Keratinocyte (primary cell): ENCODE measurements around the gene HS3ST3A1. TPM values are rescaled to one million over a fixed set of nuclear protein-coding genes. Genes with fewer than 3 reads are reported as not detected.

ENCODE experiments used
- DNase-seq: peaks from one replicate; pipeline ENCODE4 v3.0.0-alpha.2; 2011; ENCODE audit warnings: low read depth, missing footprints, low spot score
- FAIRE-seq: peaks from 2 replicates; lab custom pipeline; 2011; peaks lifted over from hg19 to GRCh38; lab: Jason Lieb, UNC
- H2AFZ ChIP-seq: 2 replicates; pipeline ENCODE4 v1.6.0; 2012; ENCODE audit warnings: low read length, control low read depth, inconsistent platforms; ENCODE audit not compliant: control insufficient read depth
- H3K27ac ChIP-seq: 2 replicates; pipeline ENCODE4 v1.5.1; 2011; ENCODE audit warnings: low read length; ENCODE audit not compliant: control insufficient read depth, insufficient read depth
- H3K27me3 ChIP-seq: 3 replicates; pipeline ENCODE4 v1.6.0; 2011; ENCODE audit warnings: low read length; ENCODE audit not compliant: control insufficient read depth, insufficient read depth; ENCODE audit errors: extremely low read depth
- H3K36me3 ChIP-seq, 2 experiments: 2 replicates in 1 of 2; 3 replicates in 1 of 2; pipeline ENCODE4 v1.5.1; 2011; ENCODE audit warnings: low read length in 2 of 2, mild to moderate bottlenecking in 1 of 2; ENCODE audit not compliant: control insufficient read depth in 2 of 2, insufficient read depth in 2 of 2; ENCODE audit errors: extremely low read depth in 1 of 2
- H3K4me1 ChIP-seq: 3 replicates; pipeline ENCODE4 v1.5.1; 2011; ENCODE audit warnings: low read length; ENCODE audit not compliant: control insufficient read depth, insufficient read depth; ENCODE audit errors: extremely low read depth
- H3K4me2 ChIP-seq: 3 replicates; pipeline ENCODE4 v1.6.0; 2011; ENCODE audit warnings: low read depth, low read length; ENCODE audit not compliant: control insufficient read depth, insufficient read depth; ENCODE audit errors: extremely low read depth
- H3K4me3 ChIP-seq, 3 experiments: fragments of 200-600 bp in 1 of 3; sonication (generic) in 1 of 3; 2 replicates in 2 of 3; 3 replicates in 1 of 3; pipeline ENCODE4 v1.5.1; 2011 to 2016; ENCODE audit warnings: low read length in 3 of 3, mild to moderate bottlenecking in 3 of 3, control low read depth in 2 of 3, inconsistent platforms in 1 of 3, low read depth in 1 of 3, mixed read lengths in 1 of 3, mixed run types in 1 of 3, moderate library complexity in 1 of 3; ENCODE audit not compliant: control insufficient read depth in 2 of 3, insufficient read depth in 2 of 3; ENCODE audit errors: extremely low read depth in 1 of 3
- H3K79me2 ChIP-seq: 2 replicates; pipeline ENCODE4 v1.6.0; 2012; ENCODE audit warnings: low read length; ENCODE audit not compliant: control insufficient read depth, insufficient read depth
- H3K9ac ChIP-seq: 3 replicates; pipeline ENCODE4 v1.6.0; 2011; ENCODE audit warnings: low read length; ENCODE audit not compliant: control insufficient read depth, insufficient read depth; ENCODE audit errors: extremely low read depth
- H3K9me1 ChIP-seq: 3 replicates; pipeline ENCODE4 v1.6.0; 2011; ENCODE audit warnings: low read length; ENCODE audit not compliant: control insufficient read depth, insufficient read depth; ENCODE audit errors: extremely low read depth
- H3K9me3 ChIP-seq: 2 replicates; pipeline ENCODE4 v1.5.1; 2012; ENCODE audit warnings: low read depth, low read length; ENCODE audit not compliant: control insufficient read depth
- H4K20me1 ChIP-seq: 3 replicates; pipeline ENCODE4 v1.6.0; 2011; ENCODE audit warnings: low read length; ENCODE audit not compliant: control insufficient read depth, insufficient read depth; ENCODE audit errors: extremely low read depth
- EZH2 ChIP-seq: IDR thresholded peaks from one replicate; pipeline ENCODE4 v1.6.1; 2012; ENCODE audit warnings: inconsistent platforms, mild to moderate bottlenecking, low read length, moderate library complexity
- dilution Hi-C: fragments of 300-500 bp; cut with MboI; formaldehyde crosslinking; loops from one replicate; pipeline ENCODE4 v1.7.0; 2020; ENCODE audit warnings: low sequenced_read_pairs; ENCODE audit not compliant: extremely low pct_ligation_motif_present
- polyA plus RNA-seq, 5 experiments: library from polyadenylated mRNA; depleted of rRNA in 3 of 5; stranded (reverse) in 3 of 5; stranded (forward) in 1 of 5; unstranded in 1 of 5; fragments of >200 nt; gene quantifications; 1 replicate in 1 of 5; 2 replicates in 3 of 5; 3 replicates in 1 of 5; pipeline versions ENCODE4 v1.2.1 to v1.2.3, GENCODE V29; 2011 to 2012; ENCODE audit warnings: missing spikeins in 2 of 5, low read depth in 1 of 5, low replicate concordance in 1 of 5
- TF ChIP-seq, protein P1 (sequence below), 3 experiments: IDR thresholded peaks in 1 of 3; conservative IDR thresholded peaks in 1 of 3; optimal IDR thresholded peaks in 1 of 3; 2 replicates in 2 of 3; 3 replicates in 1 of 3; pipeline versions ENCODE3 to v1.5.1; 2011; ENCODE audit warnings: low read length in 3 of 3, mild to moderate bottlenecking in 3 of 3, moderate library complexity in 2 of 3, control low read depth in 1 of 3, inconsistent platforms in 1 of 3; ENCODE audit not compliant: insufficient read depth in 2 of 3; ENCODE audit errors: extremely low read depth in 1 of 3

The HS3ST3A1 gene
- polyA plus RNA-seq, 1 donor (not counting 4 experiments of a cell fraction or from before 2014, with no cell fraction given) = 0.04 TPM

DNA sequence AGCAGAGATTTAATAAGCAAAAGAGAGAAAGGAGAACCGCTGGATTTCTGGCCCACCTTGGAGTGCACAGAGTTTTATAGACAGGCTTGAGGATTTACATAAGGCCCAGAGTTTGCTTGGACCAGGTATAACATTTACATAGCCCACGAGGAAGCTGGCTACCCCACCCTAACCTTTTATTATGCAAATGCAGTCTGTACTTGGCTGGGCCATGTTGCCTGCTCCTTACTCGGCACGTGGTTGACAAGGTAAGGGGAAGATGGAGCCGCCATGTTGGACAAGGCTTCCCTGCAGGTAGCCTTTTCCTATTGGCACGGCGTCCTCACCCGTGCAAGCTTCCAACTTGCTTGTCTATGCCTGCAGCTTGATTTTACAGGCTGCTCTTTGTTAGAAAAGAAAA is 35.2 kb upstream of the HS3ST3A1 start:
- Histone ChIP-seq H3K27me3 (no peaks in the 10 kb centered on the region), H3K9me1 (no peaks in the 10 kb centered on the region), H3K4me3 (no peak overlapping the region), H3K79me2 (no peaks in the 10 kb centered on the region), H3K9ac (no peak overlapping the region), H3K4me2 (no peak overlapping the region), H3K9me3 (no peaks in the 10 kb centered on the region), H3K27ac (no peak overlapping the region), H4K20me1 (no peaks in the 10 kb centered on the region), H3K36me3 (no peaks in the 10 kb centered on the region), H2AFZ (no peak overlapping the region), H3K4me1 (no peaks in the 10 kb centered on the region)
- dilution Hi-C loops = no loop called here
- FAIRE-seq (no peak), DNase-seq (no peak)
- TF ChIP-seq, protein P1, sequence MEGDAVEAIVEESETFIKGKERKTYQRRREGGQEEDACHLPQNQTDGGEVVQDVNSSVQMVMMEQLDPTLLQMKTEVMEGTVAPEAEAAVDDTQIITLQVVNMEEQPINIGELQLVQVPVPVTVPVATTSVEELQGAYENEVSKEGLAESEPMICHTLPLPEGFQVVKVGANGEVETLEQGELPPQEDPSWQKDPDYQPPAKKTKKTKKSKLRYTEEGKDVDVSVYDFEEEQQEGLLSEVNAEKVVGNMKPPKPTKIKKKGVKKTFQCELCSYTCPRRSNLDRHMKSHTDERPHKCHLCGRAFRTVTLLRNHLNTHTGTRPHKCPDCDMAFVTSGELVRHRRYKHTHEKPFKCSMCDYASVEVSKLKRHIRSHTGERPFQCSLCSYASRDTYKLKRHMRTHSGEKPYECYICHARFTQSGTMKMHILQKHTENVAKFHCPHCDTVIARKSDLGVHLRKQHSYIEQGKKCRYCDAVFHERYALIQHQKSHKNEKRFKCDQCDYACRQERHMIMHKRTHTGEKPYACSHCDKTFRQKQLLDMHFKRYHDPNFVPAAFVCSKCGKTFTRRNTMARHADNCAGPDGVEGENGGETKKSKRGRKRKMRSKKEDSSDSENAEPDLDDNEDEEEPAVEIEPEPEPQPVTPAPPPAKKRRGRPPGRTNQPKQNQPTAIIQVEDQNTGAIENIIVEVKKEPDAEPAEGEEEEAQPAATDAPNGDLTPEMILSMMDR (optimal IDR thresholded peaks at IDR 0.05 in 1 of 3, IDR thresholded peaks at IDR 0.05 in 1 of 3, conservative IDR thresholded peaks at IDR 0.05 in 1 of 3; ENCODE audit: extremely low read depth in 1 of 3, insufficient read depth in 2 of 3, low read length in 3 of 3) = no peak
- no peak for TF ChIP-seq EZH2

DNA sequence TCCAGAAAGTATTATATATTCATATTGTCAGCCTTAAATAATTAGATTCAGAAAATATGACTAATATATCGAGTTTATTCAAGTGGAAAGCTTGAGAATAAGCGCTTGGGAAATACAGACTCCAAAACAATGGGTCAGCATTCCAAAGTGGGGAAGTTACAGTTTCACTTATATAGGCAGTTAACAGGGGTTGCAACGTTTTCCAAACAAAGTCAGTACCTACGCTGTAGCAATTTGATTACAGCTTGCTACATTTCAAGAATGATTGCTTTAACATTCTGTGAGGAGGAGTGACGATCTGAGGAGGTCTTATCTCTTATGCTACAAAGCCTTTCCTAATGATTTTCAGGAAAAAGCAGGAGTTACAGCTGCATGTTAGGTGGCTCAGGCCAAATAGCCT is 34.2 kb upstream of the HS3ST3A1 start:
- Histone ChIP-seq H3K27me3 (no peaks in the 10 kb centered on the region), H3K79me2 (no peaks in the 10 kb centered on the region), H3K4me2 (no peak overlapping the region), H3K9ac (no peak overlapping the region), H3K4me1 (no peaks in the 10 kb centered on the region), H4K20me1 (no peaks in the 10 kb centered on the region), H3K36me3 (no peaks in the 10 kb centered on the region), H2AFZ (no peak overlapping the region), H3K9me3 (no peaks in the 10 kb centered on the region), H3K4me3 (no peak overlapping the region), H3K9me1 (no peaks in the 10 kb centered on the region), H3K27ac (no peak overlapping the region)
- DNase-seq (no peak), FAIRE-seq (no peak)
- no peak for TF ChIP-seq EZH2
- TF ChIP-seq, protein P1 (optimal IDR thresholded peaks at IDR 0.05 in 1 of 3, IDR thresholded peaks at IDR 0.05 in 1 of 3, conservative IDR thresholded peaks at IDR 0.05 in 1 of 3; ENCODE audit: extremely low read depth in 1 of 3, insufficient read depth in 2 of 3, low read length in 3 of 3) = no peak
- dilution Hi-C loops = no loop called here
